HPDE6-E6E7 (cell line): ENCODE results near the gene IMMP2L.

Experiments used
- DNase-seq: peaks from one replicate; pipeline ENCODE4 v3.0.0; 2011; ENCODE audit warnings: missing footprints; ENCODE audit errors: extremely low spot score

The IMMP2L gene

DNA sequence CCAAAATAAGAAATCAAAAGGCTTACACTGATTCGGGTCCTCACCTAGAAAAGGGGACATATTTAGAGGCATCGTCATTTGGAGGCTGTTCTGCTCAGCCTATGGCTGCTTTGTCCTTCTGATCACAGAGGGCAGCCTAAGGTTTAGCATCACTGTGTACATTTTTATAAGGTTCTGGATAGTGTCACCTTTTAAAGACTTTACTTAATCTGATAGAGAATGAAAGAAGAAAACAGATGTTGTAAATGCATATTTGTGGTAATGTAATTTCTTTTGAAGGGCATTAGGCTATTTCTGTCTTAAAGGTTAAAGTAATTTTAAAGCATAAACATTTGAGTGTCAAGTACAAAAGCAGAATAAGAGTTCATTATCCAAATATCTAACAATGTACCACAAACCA is 916.7 kb downstream of the IMMP2L start:
- no peak for DNase-seq

DNA sequence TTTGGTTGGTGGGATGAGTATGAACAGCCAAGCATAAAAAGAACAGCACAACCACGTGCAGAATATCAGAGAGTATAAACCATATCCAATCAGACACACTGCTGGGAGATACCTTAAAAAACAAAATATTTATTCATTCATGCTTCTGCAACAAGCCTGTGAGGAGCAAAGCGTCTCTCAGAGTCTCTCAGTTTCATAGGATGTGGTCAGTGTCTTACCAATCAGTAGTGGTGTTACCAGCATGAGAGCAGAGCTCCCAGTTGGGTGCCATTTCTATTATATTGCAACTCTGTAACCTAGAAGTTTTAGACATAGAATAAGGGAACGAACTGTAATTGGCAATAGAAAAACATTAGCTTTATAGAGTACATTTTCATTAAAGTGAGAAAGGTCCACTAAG is 917.2 kb downstream of the IMMP2L start:
- DNase-seq, result no peak

DNA sequence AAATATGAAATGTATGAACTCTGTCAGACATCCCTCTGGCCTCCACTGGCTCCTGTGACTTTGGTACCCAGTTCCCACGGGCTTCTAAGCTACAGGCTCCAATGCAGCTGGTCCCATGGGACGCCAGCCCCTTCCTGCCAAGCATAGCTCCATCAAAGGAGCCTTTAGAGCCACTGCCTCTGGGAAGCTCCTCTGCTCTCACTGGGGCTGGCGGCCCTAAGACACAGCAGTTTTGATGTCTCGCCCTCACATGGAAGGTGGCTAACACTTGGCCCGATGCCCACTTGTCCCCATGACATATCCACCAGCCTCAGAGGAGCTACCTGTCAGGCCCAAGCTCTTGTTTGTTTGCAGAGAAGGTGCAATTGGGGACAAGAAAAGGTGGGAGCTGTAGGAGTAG is 925.0 kb downstream of the IMMP2L start:
- no peak for DNase-seq

GRCh38 chr7:110633313-110633712 is 929.0 kb downstream of the IMMP2L start:
- no peak for DNase-seq

- DNase-seq, result no peak
These were observed 935.9 kb downstream of the IMMP2L start for GRCh38 chr7:110626414-110626813.

- no peak for DNase-seq
These were observed 937.0 kb downstream of the IMMP2L start for GRCh38 chr7:110625294-110625693.

DNA sequence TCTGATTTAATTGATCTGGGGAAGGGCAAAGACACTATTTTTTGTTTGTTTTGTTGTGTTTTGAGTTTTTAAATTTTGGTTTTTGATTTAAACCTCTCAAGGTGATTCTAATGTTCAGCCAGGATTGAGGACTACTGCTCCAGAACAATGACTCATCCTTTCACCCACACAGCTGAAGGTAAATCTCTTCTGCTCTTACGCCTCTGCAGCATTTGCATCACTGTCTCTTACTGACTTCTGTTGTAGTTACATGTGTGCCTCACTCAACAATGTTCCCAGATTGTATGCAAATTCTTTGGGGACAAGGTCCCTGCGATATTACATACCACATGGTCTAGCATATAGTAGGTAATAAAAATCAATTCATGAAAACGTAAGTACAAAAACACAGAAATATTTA is 938.9 kb downstream of the IMMP2L start:
- no peak for DNase-seq

GRCh38 chr7:110621289-110621688 is 941.0 kb downstream of the IMMP2L start:
- DNase-seq, result no peak

DNA sequence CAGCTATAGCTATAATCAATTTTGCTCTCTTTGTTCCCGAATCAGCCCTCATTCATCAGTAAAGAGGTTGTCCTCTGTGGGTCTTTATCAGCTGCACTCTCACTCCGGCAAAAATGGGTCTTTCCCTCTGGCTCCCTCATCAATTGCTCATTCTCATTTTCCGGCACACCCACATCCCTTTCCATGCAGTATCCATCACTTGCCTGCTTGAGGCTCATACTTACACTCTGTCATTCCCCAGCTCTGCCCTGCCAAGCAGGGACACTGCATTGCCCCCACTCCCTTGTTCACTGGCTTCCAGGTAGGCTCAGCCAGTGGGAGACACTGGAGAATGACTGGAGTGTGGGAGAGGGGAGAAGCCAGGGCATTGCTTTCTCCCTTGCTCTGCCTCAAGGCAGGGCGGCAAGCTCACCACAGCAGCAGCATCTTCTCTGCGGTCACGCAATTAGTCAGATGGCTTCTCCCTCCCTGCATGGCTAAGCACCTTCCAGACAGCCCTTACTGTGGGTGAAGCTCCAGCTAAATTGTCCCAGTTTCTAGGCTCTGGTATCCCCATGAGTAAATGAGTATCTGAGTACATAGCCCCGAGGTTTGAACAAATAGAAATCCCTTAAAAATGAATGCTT is 942.1 kb downstream of the IMMP2L start:
- DNase-seq, result no peak
